Loucy (cell line): ENCODE results near the gene SLC12A5.

ENCODE experiments used
- CTCF ChIP-seq: fragments of 200-600 bp; sonication (generic); conservative IDR thresholded peaks from 2 replicates; pipeline ENCODE4 v1.5.1; 2014; ENCODE audit warnings: mild to moderate bottlenecking, antibody characterized with exemption, low read length
- EZH2phosphoT487 ChIP-seq: fragments of 200-600 bp; IDR thresholded peaks from 2 replicates; pipeline ENCODE4 v1.6.1; 2018; ENCODE audit warnings: antibody characterized with exemption, mild to moderate bottlenecking, moderate library complexity, borderline replicate concordance

- TF ChIP-seq CTCF: no peak
- no peak for TF ChIP-seq EZH2phosphoT487
These were observed 10.9 kb upstream of the SLC12A5 start for GRCh38 chr20:46018112-46018511.
